22Rv1 (cell line): Measurements from ENCODE around the gene ABHD3.
"Not testable (repeated sequence)": the region's sequence is repeated elsewhere in the genome, so short reads cannot be mapped to it uniquely, and the experiment has no call there.

Source experiments
- H3K27ac ChIP-seq: fragments of 450-650 bp; 2 replicates; pipeline ENCODE4 v1.5.1; 2017
- ZFX ChIP-seq: fragments of 450-650 bp; IDR thresholded peaks from 2 replicates; pipeline ENCODE4 v1.6.1; 2017; ENCODE audit warnings: antibody characterized with exemption, borderline replicate concordance
- TF ChIP-seq, protein P1 (sequence below): fragments of 450-650 bp; IDR thresholded peaks from 2 replicates; pipeline ENCODE4 v1.5.1; 2017; ENCODE audit warnings: mild to moderate bottlenecking

The ABHD3 gene

DNA sequence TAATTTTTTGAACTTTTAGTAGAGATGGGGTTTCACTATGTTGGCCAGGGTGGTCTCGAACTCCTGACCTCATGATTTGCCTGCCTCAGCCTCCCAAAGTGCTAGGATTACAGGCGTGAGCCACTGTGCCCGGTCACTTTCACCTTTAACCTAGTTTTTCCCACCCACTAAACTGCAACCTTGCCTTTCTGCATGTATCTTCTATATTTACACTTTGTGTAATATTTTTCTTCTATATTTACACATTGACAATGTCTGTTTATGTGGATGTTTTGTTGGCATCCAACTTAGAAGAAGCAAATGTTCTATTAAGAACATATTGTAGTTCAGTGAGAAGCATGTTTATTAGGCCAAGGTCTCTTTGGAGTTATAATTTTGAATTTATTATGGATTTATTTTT, 65.8 kb downstream of the ABHD3 start:
- TF ChIP-seq, protein P1, sequence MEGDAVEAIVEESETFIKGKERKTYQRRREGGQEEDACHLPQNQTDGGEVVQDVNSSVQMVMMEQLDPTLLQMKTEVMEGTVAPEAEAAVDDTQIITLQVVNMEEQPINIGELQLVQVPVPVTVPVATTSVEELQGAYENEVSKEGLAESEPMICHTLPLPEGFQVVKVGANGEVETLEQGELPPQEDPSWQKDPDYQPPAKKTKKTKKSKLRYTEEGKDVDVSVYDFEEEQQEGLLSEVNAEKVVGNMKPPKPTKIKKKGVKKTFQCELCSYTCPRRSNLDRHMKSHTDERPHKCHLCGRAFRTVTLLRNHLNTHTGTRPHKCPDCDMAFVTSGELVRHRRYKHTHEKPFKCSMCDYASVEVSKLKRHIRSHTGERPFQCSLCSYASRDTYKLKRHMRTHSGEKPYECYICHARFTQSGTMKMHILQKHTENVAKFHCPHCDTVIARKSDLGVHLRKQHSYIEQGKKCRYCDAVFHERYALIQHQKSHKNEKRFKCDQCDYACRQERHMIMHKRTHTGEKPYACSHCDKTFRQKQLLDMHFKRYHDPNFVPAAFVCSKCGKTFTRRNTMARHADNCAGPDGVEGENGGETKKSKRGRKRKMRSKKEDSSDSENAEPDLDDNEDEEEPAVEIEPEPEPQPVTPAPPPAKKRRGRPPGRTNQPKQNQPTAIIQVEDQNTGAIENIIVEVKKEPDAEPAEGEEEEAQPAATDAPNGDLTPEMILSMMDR = no peak
- TF ChIP-seq ZFX = no peak

DNA sequence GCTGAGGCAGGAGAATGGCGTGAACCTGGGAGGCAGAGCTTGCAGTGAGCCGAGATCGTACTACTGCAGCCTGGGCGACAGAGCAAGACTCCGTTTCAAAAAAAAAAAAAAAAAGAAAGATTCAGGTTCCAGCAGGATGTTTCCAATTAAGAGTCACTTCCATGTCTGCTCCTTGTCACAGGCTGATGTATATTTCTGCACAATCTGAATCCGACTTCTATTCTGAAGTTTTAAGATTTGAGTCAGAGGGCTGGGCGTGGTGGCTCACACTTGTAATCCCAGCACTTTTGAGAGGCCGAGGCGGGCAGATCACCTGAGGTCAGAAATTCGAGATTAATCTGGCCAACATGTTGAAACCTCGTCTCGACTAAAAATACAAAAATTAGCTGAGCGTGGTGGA, 67.8 kb downstream of the ABHD3 start:
- peak overlapping the region; percentile 76 for H3K27ac ChIP-seq
- TF ChIP-seq, protein P1 = no peak
- no peak for TF ChIP-seq ZFX

More for the DNA sequence above, 65.8 kb downstream of the ABHD3 start:
- peak overlapping the region; percentile 76 for H3K27ac ChIP-seq

DNA sequence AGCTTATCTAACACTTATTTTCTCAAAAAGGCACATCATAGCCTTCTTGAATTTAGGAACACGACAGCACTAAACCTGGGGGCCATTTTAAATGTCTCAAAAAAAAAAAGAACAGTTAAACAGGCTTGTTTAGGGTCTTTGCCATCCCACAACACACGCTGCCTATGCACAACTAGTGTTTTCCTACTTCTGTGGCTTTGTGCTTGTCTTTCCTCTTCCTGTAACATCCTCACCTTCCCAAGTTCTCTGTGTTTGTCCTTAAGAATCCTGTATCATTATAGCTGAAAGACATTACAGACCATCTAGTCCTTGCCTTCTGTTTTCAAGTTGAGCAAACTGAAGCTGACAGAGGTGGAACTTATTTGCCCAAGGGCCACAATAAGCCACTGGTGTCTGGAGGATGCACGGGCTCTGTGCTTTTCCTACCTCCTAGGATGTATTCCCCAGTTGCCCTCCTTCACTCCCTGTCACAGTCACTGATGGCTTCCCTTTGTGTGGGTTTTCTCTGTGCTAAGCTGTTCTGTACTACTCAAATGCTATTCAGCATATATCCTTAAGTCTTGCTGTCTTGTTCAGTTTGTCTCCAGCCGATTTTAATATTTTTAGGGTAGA, 69.9 kb downstream of the ABHD3 start:
- no peak for TF ChIP-seq ZFX
- TF ChIP-seq, protein P1 = no peak
- no peak overlapping the region; the same call in 1 of the 2 replicates for H3K27ac ChIP-seq

DNA sequence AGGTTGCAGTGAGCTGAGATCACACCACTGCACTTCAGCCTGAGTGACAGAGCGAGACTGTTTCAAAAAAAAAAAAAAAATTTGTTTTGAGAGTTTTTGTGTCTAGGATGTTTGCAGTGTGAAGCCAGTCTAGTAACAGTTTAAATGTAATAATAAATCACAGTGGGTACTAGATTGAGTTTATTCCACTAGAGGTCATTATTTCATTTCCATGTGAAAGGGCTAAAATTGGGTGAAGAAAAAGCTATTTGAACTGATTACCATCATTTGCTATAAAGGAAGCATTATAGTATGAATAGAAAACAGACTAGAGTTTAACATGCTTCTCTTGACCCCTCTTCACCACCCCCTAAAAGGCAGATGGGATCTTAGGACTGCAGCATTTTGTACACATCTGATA, 72.2 kb downstream of the ABHD3 start:
- TF ChIP-seq ZFX = no peak
- TF ChIP-seq, protein P1 = no peak

DNA sequence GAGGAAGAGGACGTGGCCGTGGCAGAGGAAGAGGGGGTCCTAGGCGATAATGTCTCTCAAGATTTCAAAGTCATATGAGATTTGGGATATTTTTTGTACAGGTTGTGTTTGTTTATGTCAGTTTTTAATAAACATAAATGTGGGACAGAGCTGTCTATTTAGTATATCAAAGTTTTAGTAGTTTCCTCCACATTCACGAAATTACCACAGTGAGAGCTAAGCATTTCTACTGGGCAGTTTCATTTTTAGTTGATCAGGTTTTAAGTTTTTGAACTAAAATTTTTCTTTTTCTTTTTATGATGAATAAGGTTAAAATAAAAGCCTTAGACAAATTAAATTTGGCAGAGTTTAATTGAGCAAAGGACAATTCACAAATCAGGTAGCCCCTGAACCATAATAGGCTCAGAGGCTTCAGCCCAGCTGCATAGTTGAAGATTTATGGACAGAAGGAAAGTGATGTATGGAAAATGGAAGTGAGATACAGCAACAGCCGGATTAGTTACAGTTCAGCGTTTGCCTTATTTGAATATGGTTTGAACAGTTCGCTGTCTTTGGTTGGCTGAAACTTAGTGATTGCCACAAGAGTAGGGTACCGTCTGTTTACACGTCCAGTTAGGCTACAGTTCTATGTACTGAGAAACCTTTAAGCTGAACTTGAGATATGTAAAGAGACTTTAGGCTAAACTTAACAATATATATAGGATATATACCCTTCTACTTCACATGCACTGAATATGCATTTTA, 75.3 kb downstream of the ABHD3 start:
- no peak overlapping the region for H3K27ac ChIP-seq
- TF ChIP-seq, protein P1 = no peak
- no peak for TF ChIP-seq ZFX

More for the DNA sequence above, 72.2 kb downstream of the ABHD3 start:
- H3K27ac ChIP-seq = no peak overlapping the region

DNA sequence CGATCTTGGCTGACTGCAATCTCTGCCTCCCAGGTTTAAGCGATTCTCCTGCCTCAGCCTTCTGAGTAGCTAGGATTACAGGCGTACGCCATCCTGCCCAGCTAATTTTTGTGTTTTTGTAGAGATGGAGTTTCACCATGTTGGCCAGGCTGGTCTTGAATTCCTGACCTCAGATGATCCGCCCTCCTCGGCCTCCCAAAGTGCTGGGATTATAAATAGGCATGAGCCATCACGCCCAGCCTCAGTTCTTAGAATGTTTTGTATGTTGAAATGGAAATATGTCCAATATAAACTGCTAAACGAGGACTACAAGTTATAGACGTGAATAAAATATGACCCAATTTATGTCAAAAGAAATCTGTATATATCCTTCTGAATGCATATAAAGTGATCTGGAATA, 82.9 kb downstream of the ABHD3 start:
- H3K27ac ChIP-seq = not testable (repeated sequence)

DNA sequence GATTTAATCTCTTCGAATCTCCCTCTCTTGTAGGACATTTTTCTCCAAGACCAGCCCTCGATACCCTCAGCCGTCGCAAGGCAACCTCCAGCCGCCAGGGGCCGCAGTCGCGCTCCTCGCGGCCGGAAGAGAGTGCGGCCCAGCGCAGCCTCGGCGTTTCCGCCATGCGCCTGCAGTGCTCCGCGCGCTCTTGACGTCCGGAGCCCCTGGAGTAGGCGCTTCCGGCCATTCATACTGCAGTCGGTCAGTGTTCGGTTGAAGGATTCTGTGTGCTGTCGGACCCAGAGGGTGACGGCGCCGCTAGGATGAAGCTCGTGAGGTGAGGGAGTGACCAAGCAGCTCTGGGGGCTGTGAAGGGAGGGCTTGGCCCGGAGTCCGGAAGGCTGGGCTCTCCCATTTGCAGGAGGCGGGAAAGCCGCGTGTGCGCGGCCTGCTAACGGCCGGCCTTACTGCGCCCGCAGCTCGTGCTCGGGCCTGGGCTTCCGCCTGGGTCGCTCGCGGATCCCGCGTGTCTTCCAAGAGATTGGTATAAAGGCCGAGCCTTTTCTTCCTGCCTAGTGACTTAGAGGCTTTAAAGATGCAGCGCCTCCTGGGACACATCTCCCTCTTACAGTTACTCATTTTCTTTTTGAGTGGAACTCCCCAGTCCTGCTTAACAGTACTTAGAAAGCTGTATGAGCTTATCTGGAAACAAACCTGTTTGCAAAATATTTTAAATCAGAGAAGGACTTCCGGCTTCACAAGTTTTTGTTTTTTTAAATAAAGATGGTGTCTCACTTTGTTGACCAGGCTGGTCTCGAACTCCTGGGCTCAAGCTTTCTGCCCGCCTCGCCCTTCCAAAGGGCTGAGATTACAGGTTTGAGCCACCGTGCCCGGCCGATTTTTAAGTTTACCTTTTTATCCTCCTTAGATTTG, 92.2 kb downstream of the ABHD3 start, which contains the start of gene SNRPD1:
Gene SNRPD1 (plus strand): TSS at position 190 of the 915 bp plus-strand sequence. CDS start 116 bp downstream, at position 306.
- TF ChIP-seq, protein P1 = peak; percentile 97
- TF ChIP-seq ZFX = peak; percentile 68; the same call in 1 of the 2 replicates
- H3K27ac ChIP-seq = peak within 1 kb of the TSS; percentile 96

DNA sequence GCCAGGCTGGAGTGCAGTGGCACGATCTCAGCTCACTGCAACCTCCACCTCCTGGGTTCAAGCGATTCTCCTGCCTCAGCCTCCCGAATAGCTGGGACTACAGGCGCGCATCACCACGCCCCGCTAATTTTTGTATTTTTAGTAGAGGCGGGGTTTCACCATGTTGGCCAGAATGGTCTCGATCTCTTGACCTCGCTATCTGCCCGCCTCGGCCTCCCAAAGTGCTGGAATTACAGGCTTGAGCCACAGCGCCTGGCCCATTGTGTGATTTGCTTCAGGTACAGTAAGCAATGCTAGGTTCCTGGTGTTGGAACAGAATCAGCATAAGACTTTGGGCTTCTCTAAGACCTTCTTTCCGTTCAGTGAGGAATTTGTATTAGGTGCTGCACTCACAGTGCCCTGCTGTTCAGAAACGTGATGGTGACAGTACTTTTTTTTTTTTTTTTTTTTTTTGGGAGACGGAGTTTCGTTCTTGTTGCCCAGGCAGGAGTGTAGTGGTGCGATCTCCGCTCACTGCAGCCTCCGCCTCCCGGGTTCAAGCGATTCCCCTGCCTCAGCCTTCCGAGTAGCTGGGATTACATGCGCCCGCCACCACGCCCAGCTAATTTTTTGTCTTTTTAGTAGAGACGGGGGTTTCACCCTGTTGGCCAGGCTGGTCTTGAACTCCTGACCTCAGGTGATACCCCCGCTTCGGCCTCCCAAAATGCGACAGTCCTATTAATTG, 93.0 kb downstream of the ABHD3 start:
- peak overlapping the region; percentile 96 for H3K27ac ChIP-seq
